H1 (cell line): Measurements from ENCODE around the gene MAP2K5. TPM values are rescaled to one million over a fixed set of nuclear protein-coding genes. Genes with fewer than 3 reads are reported as not detected.

ENCODE experiments used
- CTCF ChIA-PET: fragments of 300-600 bp; sonication (Branson Sonifier 250); formaldehyde crosslinking; loops from one replicate; lab custom pipeline; 2021; ENCODE audit not compliant: partially characterized antibody; lab: Charles Lee
- POLR2A ChIA-PET: fragments of 300-600 bp; sonication (Branson Sonifier 250); formaldehyde crosslinking; loops from one replicate; lab custom pipeline; 2021; ENCODE audit warnings: inconsistent platforms; ENCODE audit not compliant: partially characterized antibody; lab: Charles Lee
- DNase-seq, 2 experiments: peaks; one replicate each; pipeline versions ENCODE4 v3.0.0 to v3.0.0-alpha.2; 2010 to 2022; ENCODE audit warnings: low spot score in 2 of 2, low read depth in 1 of 2, mixed read lengths in 1 of 2
- FAIRE-seq: peaks from 2 replicates; lab custom pipeline; 2011; peaks lifted over from hg19 to GRCh38; lab: Jason Lieb, UNC
- H2AFZ ChIP-seq: 2 replicates; pipeline ENCODE4 v1.8.1; 2012; ENCODE audit warnings: low read length, inconsistent platforms
- H2AK5ac ChIP-seq: 2 replicates; pipeline ENCODE4 v1.6.1; 2013; ENCODE audit warnings: low read depth, low read length
- H2BK120ac ChIP-seq: replicated peaks from 2 replicates; pipeline ENCODE3; 2013; ENCODE audit warnings: low read depth, low read length, inconsistent platforms
- H2BK12ac ChIP-seq: 2 replicates; pipeline ENCODE4 v1.6.1; 2013; ENCODE audit warnings: low read depth, low read length
- H2BK15ac ChIP-seq: 2 replicates; pipeline ENCODE4 v1.6.1; 2013; ENCODE audit warnings: low read length
- H2BK20ac ChIP-seq: 2 replicates; pipeline ENCODE4 v1.6.1; 2013; ENCODE audit warnings: low read length
- H2BK5ac ChIP-seq: 2 replicates; pipeline ENCODE4 v1.6.1; 2013; ENCODE audit warnings: low read depth, low read length
- H3K14ac ChIP-seq: 2 replicates; pipeline ENCODE4 v1.6.1; 2013; ENCODE audit warnings: inconsistent platforms; ENCODE audit not compliant: insufficient read length
- H3K18ac ChIP-seq: 2 replicates; pipeline ENCODE4 v1.6.1; 2013; ENCODE audit warnings: low read length; ENCODE audit errors: extremely low read depth
- H3K23ac ChIP-seq: 2 replicates; pipeline ENCODE4 v1.6.1; 2013; ENCODE audit warnings: inconsistent platforms; ENCODE audit not compliant: insufficient read length
- H3K23me2 ChIP-seq: 2 replicates; pipeline ENCODE4 v1.6.1; 2013; ENCODE audit warnings: low read depth, low read length
- H3K27ac ChIP-seq: 2 replicates; pipeline ENCODE4 v1.6.1; 2011; ENCODE audit warnings: low read depth, low read length, inconsistent platforms
- H3K27me3 ChIP-seq, 4 experiments: replicated peaks in 1 of 4; 1 replicate in 1 of 4; 2 replicates in 3 of 4; pipeline versions ENCODE4 v1.6.1 to v1.8.1; 2011 to 2013; ENCODE audit warnings: low read length in 3 of 4, mild to moderate bottlenecking in 3 of 4, inconsistent platforms in 2 of 4, mixed read lengths in 2 of 4, moderate library complexity in 1 of 4; ENCODE audit not compliant: control insufficient read depth in 3 of 4, insufficient read depth in 3 of 4; ENCODE audit errors: extremely low read depth in 1 of 4
- H3K36me3 ChIP-seq, 4 experiments: 2 replicates each; pipeline versions ENCODE4 v1.6.1 to v1.8.1; 2011 to 2013; ENCODE audit warnings: mild to moderate bottlenecking in 4 of 4, low read length in 3 of 4, moderate library complexity in 2 of 4, control low read depth in 1 of 4, inconsistent platforms in 1 of 4; ENCODE audit not compliant: insufficient read depth in 4 of 4, control insufficient read depth in 2 of 4
- H3K4ac ChIP-seq: replicated peaks from 2 replicates; pipeline ENCODE3; 2013; ENCODE audit warnings: low read length, low read depth, mixed read lengths, inconsistent platforms; ENCODE audit not compliant: insufficient read length
- H3K4me1 ChIP-seq, 4 experiments: replicated peaks in 1 of 4; 1 replicate in 1 of 4; 2 replicates in 3 of 4; pipeline versions ENCODE4 v1.6.1 to v1.8.1; 2011 to 2013; ENCODE audit warnings: low read length in 3 of 4, inconsistent platforms in 2 of 4, mixed read lengths in 1 of 4; ENCODE audit not compliant: insufficient read depth in 4 of 4, control insufficient read depth in 3 of 4
- H3K4me2 ChIP-seq, 2 experiments: 2 replicates each; pipeline versions ENCODE4 v1.6.1 to v1.8.1; 2011 to 2013; ENCODE audit warnings: low read depth in 2 of 2, low read length in 2 of 2, control low read depth in 1 of 2, inconsistent platforms in 1 of 2, mild to moderate bottlenecking in 1 of 2; ENCODE audit not compliant: insufficient read depth in 1 of 2
- H3K4me3 ChIP-seq, 4 experiments: fragments of 200-600, 300-600 bp in 1 of 4; sonication (generic), shearing (Covaris generic), sonication (Bioruptor Twin) in 1 of 4; 2 replicates each; pipeline versions ENCODE4 v1.5.1 to v1.8.1; 2011 to 2016; ENCODE audit warnings: low read length in 4 of 4, low read depth in 3 of 4, control low read depth in 2 of 4, inconsistent platforms in 2 of 4, mild to moderate bottlenecking in 2 of 4, mixed read lengths in 1 of 4, moderate library complexity in 1 of 4; ENCODE audit not compliant: insufficient read depth in 2 of 4; ENCODE audit errors: extremely low read depth in 1 of 4
- H3K56ac ChIP-seq: replicated peaks from 2 replicates; pipeline ENCODE3; 2013; ENCODE audit warnings: low read depth, mild to moderate bottlenecking, mixed read lengths, low read length, inconsistent platforms; ENCODE audit not compliant: insufficient read length
- H3K79me1 ChIP-seq: 2 replicates; pipeline ENCODE4 v1.6.1; 2013; ENCODE audit warnings: low read depth, low read length, control low read depth
- H3K79me2 ChIP-seq, 2 experiments: 2 replicates each; pipeline versions ENCODE4 v1.6.1 to v1.8.1; 2012 to 2013; ENCODE audit warnings: low read length in 2 of 2, mild to moderate bottlenecking in 2 of 2, inconsistent platforms in 1 of 2; ENCODE audit not compliant: insufficient read depth in 2 of 2, control insufficient read depth in 1 of 2
- H3K9ac ChIP-seq, 4 experiments: replicated peaks in 1 of 4; 1 replicate in 1 of 4; 2 replicates in 3 of 4; pipeline versions ENCODE4 v1.6.1 to v1.8.1; 2011 to 2013; ENCODE audit warnings: low read depth in 3 of 4, low read length in 3 of 4, control low read depth in 2 of 4, mild to moderate bottlenecking in 2 of 4, moderate library complexity in 2 of 4, inconsistent platforms in 1 of 4; ENCODE audit errors: extremely low read depth in 1 of 4
- H3K9me3 ChIP-seq, 2 experiments: 2 replicates each; pipeline versions ENCODE4 v1.6.1 to v1.8.1; 2012 to 2013; ENCODE audit warnings: mild to moderate bottlenecking in 2 of 2, moderate library complexity in 2 of 2, control low read depth in 1 of 2, inconsistent platforms in 1 of 2, low read depth in 1 of 2, low read length in 1 of 2, mixed read lengths in 1 of 2; ENCODE audit not compliant: insufficient read depth in 2 of 2
- H4K20me1 ChIP-seq, 2 experiments: replicated peaks in 1 of 2; 2 replicates each; pipeline versions ENCODE3 to v1.8.1; 2011 to 2013; ENCODE audit warnings: inconsistent platforms in 2 of 2, low read length in 2 of 2, mild to moderate bottlenecking in 1 of 2; ENCODE audit not compliant: insufficient read depth in 2 of 2, control insufficient read depth in 1 of 2
- H4K5ac ChIP-seq: 2 replicates; pipeline ENCODE4 v1.6.1; 2013; ENCODE audit warnings: low read length, low read depth, mixed read lengths, inconsistent platforms; ENCODE audit not compliant: insufficient read length
- H4K8ac ChIP-seq: 2 replicates; pipeline ENCODE4 v1.8.0; 2013; ENCODE audit warnings: mild to moderate bottlenecking, moderate library complexity, low read length, inconsistent platforms; ENCODE audit not compliant: insufficient read depth; ENCODE audit errors: extremely low read depth
- H4K91ac ChIP-seq: replicated peaks from 2 replicates; pipeline ENCODE3; 2013; ENCODE audit warnings: low read length, mixed read lengths, inconsistent platforms; ENCODE audit not compliant: insufficient read length
- KDM5A ChIP-seq: fragments of 200-600 bp; IDR thresholded peaks from 2 replicates; pipeline ENCODE4 v1.7.1; 2012; ENCODE audit warnings: mild to moderate bottlenecking, low read length, inconsistent platforms, mixed read lengths
- POLR2A ChIP-seq, 2 experiments: IDR thresholded peaks; 1 replicate in 1 of 2; 2 replicates in 1 of 2; pipeline ENCODE4 v1.6.1; 2011; ENCODE audit warnings: low read depth in 2 of 2, low read length in 2 of 2, mild to moderate bottlenecking in 2 of 2; ENCODE audit errors: control extremely low read depth in 1 of 2
- SP4 ChIP-seq: IDR thresholded peaks from 2 replicates; pipeline ENCODE4 v1.6.1; 2012; ENCODE audit warnings: low read length, inconsistent platforms
- SRF ChIP-seq: IDR thresholded peaks from 2 replicates; pipeline ENCODE4 v1.6.1; 2011; ENCODE audit warnings: mild to moderate bottlenecking, low read depth, low read length, moderate library complexity
- TEAD4 ChIP-seq: IDR thresholded peaks from 2 replicates; pipeline ENCODE4 v1.6.1; 2012; ENCODE audit warnings: low read depth, low read length, inconsistent platforms, mixed read lengths
- ZNF274 ChIP-seq: IDR thresholded peaks from 2 replicates; pipeline ENCODE4 v1.7.0; 2012; ENCODE audit warnings: low read length, borderline replicate concordance; ENCODE audit errors: extremely low read depth
- WGBS, 2 experiments: shearing (Covaris generic) in 1 of 2; methylation state at CpG; one replicate each; pipeline versions ENCODE4 v1.1.6 to v1.1.7; 2013 to 2015; ENCODE audit warnings: low lambda C conversion rate in 2 of 2, mixed read lengths in 2 of 2, inconsistent platforms in 1 of 2, low coverage in 1 of 2, missing lambda C conversion rate in 1 of 2; ENCODE audit not compliant: insufficient replicate concordance in 2 of 2, insufficient coverage in 1 of 2, insufficient read length in 1 of 2; ENCODE audit errors: extremely low coverage in 1 of 2, missing lambda C conversion rate in 1 of 2; 5-methylcytosine and 5-hydroxymethylcytosine counted together
- polyA plus RNA-seq, 7 experiments: library from polyadenylated mRNA; depleted of rRNA in 3 of 7; stranded (reverse) in 5 of 7; unstranded in 2 of 7; fragments of >200 nt in 5 of 7; fragments of 200-250 nt in 2 of 7; gene quantifications; 1 replicate in 5 of 7; 2 replicates in 1 of 7; 4 replicates in 1 of 7; pipeline versions ENCODE4 v1.2.1 to v1.2.3, GENCODE V29; 2011 to 2013; ENCODE audit warnings: missing spikeins in 2 of 7, mixed read lengths in 2 of 7
- total RNA-seq: library from RNA; stranded (reverse); fragmentation: NEBNext Ultra II Directional; extraction: Animal tissue kit (Norgen Biotek cat#: 25700); gene quantifications from 2 replicates; pipeline ENCODE4 v1.2.1, GENCODE V29; 2021

The MAP2K5 gene
- total and polyA plus RNA-seq, 2 of the 8 experiments (the other 6 are each of a cell fraction or from before 2014, with no cell fraction given): 4.4 to 15.8 TPM

DNA sequence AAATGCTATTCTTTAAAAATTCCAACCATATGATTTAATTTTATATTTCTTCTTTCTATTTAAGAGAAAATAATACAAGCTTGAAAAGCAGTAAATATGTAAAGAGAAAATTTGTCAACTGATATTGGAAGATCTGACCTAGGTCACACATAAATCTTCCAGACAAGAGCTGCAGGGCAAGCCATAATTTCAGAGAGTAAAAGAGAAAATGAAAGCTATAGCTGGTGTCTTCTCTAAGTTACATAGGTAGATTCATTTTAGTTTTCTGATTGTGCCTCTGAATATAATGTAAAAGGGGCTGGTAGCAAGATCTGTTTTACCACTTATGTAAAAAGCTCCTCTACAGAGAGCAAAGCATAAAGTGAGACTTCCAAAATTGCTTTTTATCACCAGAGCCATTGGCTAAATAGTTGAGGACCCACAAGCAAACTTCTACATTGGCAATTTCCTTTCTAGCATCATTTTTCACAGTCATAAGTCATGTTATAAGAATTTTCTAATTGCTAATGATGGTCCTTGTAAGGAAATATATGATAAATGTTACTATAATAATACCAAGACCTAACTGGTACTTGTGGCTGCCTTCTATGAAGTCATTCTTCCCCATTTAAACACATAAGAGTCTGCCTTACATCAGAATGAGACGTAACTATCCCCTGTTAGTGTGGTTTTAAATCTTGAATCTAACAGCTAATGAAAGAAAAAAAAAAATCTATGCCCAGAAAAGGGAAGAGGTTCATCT lies 202.0 kb downstream of the MAP2K5 start:
- no peaks in the 10 kb centered on the region for H3K27me3 ChIP-seq
- H3K23me2 ChIP-seq: no peaks in the 10 kb centered on the region
- no peak overlapping the region for H2BK12ac ChIP-seq
- CTCF ChIA-PET: interaction anchor here (1.4 kb wide), 1 partner anchor 12 kb away, joined by 3 read pairs; no protein-coding TSS in a partner anchor
- no peak for FAIRE-seq
- H3K14ac ChIP-seq: no peak overlapping the region
- H3K4me1 ChIP-seq: peaks cover 0 to 7% (median 2%) of the 10 kb centered on the region in 4 experiments; a peak in 3 of 7 replicates
- no peak overlapping the region for H3K4me2 ChIP-seq
- H2BK120ac ChIP-seq: no peak overlapping the region
- H4K8ac ChIP-seq: no peak overlapping the region
- H2AFZ ChIP-seq: no peak overlapping the region
- POLR2A ChIA-PET: interaction anchor here (1.3 kb wide), 1 partner anchor 11 kb away, joined by 3 read pairs; no protein-coding TSS in a partner anchor
- H3K9me3 ChIP-seq: no peaks in the 10 kb centered on the region
- no peak overlapping the region for H2BK15ac ChIP-seq
- WGBS, 2 experiments: 88% methylated on average over 1 of the region's 1 CpG; no CpG with 5 or more reads in 1 of the 2 experiments
- H2BK20ac ChIP-seq: no peak overlapping the region
- H4K5ac ChIP-seq: no peak overlapping the region
- H3K23ac ChIP-seq: no peak overlapping the region
- H4K20me1 ChIP-seq: no peaks in the 10 kb centered on the region
- no peak overlapping the region for H2AK5ac ChIP-seq
- no peak overlapping the region for H3K56ac ChIP-seq
- no peaks in the 10 kb centered on the region for H3K79me2 ChIP-seq
- H3K27ac ChIP-seq: no peak overlapping the region
- H2BK5ac ChIP-seq: no peak overlapping the region
- H3K18ac ChIP-seq: no peak overlapping the region
- no peak overlapping the region for H3K9ac ChIP-seq
- no peaks in the 10 kb centered on the region for H3K79me1 ChIP-seq
- no peak overlapping the region for H3K4ac ChIP-seq
- no peak overlapping the region for H4K91ac ChIP-seq
- DNase-seq: no peak
- no peak overlapping the region for H3K4me3 ChIP-seq
- no peaks in the 10 kb centered on the region for H3K36me3 ChIP-seq
- TF ChIP-seq SRF (no peak), ZNF274 (no peak), TEAD4 (no peak), KDM5A (no peak), POLR2A (IDR thresholded peaks at IDR 0.05; ENCODE audit: control extremely low read depth in 1 of 2, low read depth in 2 of 2, low read length in 2 of 2) (no peak), SP4 (no peak)
